Stimulated activated CD8-positive, alpha-beta memory T cell treated with anti-CD3 and anti-CD28 coated beads, Interleukin-12 subunit alpha, Interleukin-12 subunit beta, amount 100 ng/mL, for 24 hours (primary cell): ENCODE data around the gene UQCRFS1.

Experiments used
- DNase-seq: peaks from one replicate; pipeline ENCODE4 v3.0.0-alpha.2; 2020; ENCODE audit errors: extremely low read depth

UQCRFS1 gene

GRCh38 chr19:29162694-29163093, 50.3 kb downstream of the UQCRFS1 start:
- DNase-seq = no peak

DNA sequence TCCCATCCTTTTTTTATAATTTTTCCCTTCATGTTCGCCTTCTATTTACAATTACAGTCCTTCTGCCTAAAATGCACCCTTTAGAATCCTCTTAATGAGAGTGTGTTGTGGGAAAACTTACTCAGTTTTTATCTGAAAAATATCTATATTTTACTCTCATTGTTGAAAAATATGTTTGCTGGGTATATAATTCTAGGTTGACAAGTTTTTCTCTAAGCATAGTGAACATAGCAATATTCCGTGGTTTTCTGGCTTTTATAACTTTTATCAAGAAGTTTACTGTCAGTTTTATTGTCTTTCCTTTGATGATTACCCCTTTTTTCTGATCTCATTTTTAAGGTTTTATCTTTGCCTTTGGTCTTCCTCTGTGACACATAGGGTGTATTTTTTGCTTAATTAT, 57.3 kb downstream of the UQCRFS1 start:
- no peak for DNase-seq
